Adrenal gland (tissue), 5 donors: Measurements from ENCODE around the gene PRR27.

ENCODE experiments used
- POLR2A ChIP-seq, 2 donors: fragments of 450-650 bp; IDR thresholded peaks; one replicate each; pipeline ENCODE4 v1.6.1; 2017; ENCODE audit warnings: antibody characterized with exemption in 2 of 2, mild to moderate bottlenecking in 2 of 2, moderate library complexity in 1 of 2
- TF ChIP-seq, protein P1 (sequence below), 6 experiments: fragments of 450-650 bp in 4 of 6; fragments of 200-600 bp in 2 of 6; sonication (generic) in 1 of 6; IDR thresholded peaks; 1 replicate in 5 of 6; 2 replicates in 1 of 6; pipeline versions ENCODE4 v1.5.1 to v1.8.0; 2016 to 2021; ENCODE audit warnings: antibody characterized with exemption in 6 of 6, mild to moderate bottlenecking in 2 of 6, moderate library complexity in 1 of 6
- donor health status: DM: no; HTN: no; CAD: no.

DNA sequence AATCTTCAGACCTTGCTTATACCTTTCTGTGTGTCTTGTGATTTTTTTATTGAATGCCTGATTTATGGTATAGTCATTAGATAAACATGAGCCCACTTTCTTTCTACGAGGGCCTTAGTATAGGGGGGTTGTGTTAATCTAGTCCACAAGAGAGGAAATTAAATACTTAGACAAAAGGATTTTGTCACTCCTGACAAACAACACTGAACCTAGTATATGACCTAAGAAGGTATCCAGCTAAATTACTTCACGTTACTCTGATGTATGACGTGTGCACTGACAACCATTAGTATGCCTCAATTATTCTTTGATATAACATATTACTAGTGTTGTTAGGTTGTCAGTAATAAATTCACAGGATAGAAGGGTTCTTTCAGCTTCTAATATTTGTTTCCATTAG, 2.8 kb upstream of the PRR27 start:
- TF ChIP-seq, protein P1, sequence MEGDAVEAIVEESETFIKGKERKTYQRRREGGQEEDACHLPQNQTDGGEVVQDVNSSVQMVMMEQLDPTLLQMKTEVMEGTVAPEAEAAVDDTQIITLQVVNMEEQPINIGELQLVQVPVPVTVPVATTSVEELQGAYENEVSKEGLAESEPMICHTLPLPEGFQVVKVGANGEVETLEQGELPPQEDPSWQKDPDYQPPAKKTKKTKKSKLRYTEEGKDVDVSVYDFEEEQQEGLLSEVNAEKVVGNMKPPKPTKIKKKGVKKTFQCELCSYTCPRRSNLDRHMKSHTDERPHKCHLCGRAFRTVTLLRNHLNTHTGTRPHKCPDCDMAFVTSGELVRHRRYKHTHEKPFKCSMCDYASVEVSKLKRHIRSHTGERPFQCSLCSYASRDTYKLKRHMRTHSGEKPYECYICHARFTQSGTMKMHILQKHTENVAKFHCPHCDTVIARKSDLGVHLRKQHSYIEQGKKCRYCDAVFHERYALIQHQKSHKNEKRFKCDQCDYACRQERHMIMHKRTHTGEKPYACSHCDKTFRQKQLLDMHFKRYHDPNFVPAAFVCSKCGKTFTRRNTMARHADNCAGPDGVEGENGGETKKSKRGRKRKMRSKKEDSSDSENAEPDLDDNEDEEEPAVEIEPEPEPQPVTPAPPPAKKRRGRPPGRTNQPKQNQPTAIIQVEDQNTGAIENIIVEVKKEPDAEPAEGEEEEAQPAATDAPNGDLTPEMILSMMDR (IDR thresholded peaks at IDR 0.05): no peak
- TF ChIP-seq POLR2A (IDR thresholded peaks at IDR 0.05): no peak
